Measurements from ENCODE around the gene CPNE2. TPM values are rescaled to one million over a fixed set of nuclear protein-coding genes. Genes with fewer than 3 reads are reported as not detected.
"Not testable (repeated sequence)": the region's sequence is repeated elsewhere in the genome, so short reads cannot be mapped to it uniquely, and the experiment has no call there.

Gene CPNE2
- total and polyA plus RNA-seq, 8 donors = 49.4 to 72.1 (median 67.5) TPM

DNA sequence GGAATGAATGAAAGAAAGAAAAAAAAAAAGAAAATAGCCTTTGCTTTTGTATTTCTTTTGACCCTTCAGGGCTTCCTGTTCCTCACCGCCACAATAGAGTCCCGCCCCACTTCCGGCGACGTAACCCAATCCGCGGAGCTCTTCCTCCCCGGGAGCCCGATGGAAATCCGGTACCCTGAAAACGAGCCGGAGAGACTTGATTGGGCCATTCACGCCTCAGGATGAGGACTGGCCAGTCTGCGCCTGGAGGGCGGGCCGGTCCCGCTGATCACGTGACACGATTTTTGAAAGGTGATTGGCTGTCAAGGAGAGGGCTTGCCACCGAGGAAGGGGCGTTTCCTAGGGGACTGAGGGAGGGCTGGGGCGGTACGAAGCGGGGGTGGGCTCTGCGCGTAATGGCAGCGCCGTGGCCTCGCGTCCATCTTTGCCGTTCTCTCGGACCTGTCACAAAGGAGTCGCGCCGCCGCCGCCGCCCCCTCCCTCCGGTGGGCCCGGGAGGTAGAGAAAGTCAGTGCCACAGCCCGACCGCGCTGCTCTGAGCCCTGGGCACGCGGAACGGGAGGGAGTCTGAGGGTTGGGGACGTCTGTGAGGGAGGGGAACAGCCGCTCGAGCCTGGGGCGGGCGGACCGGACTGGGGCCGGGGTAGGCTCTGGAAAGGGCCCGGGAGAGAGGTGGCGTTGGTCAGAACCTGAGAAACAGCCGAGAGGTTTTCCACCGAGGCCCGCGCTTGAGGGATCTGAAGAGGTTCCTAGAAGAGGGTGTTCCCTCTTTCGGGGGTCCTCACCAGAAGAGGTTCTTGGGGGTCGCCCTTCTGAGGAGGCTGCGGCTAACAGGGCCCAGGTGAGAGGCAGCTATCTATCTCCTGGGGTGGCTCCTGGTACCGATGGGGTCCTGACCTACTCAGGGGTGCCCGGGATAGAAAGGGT is 93.8 kb downstream of the CPNE2 start, which contains the start of the genes PSME3IP1 and RSPRY1:
PSME3IP1 (minus strand) TSS at position 95 of the 927 bp plus-strand sequence. CDS start 12,185 bp downstream, outside the sequence.
RSPRY1 (plus strand) TSS at position 385 of the 927 bp plus-strand sequence. CDS start 18,330 bp downstream, outside the sequence.
- Histone ChIP-seq H3K9me3 (no peaks in the 10 kb centered on the region), H3K4me3 (peak within 1 kb of the TSS; percentile 89 to 95), H3K36me3 (no peaks in the 10 kb centered on the region), H3K27ac (peak within 1 kb of the TSS; percentile 91), H3K27me3 (no peaks in the 10 kb centered on the region), H3K4me1 (peaks cover 0 to 58% of the 10 kb centered on the region in 2 donors)
- DNase-seq (peak; percentile 96 to 100 (median 99)), ATAC-seq (peak; percentile 95)
- TF ChIP-seq, protein P1, sequence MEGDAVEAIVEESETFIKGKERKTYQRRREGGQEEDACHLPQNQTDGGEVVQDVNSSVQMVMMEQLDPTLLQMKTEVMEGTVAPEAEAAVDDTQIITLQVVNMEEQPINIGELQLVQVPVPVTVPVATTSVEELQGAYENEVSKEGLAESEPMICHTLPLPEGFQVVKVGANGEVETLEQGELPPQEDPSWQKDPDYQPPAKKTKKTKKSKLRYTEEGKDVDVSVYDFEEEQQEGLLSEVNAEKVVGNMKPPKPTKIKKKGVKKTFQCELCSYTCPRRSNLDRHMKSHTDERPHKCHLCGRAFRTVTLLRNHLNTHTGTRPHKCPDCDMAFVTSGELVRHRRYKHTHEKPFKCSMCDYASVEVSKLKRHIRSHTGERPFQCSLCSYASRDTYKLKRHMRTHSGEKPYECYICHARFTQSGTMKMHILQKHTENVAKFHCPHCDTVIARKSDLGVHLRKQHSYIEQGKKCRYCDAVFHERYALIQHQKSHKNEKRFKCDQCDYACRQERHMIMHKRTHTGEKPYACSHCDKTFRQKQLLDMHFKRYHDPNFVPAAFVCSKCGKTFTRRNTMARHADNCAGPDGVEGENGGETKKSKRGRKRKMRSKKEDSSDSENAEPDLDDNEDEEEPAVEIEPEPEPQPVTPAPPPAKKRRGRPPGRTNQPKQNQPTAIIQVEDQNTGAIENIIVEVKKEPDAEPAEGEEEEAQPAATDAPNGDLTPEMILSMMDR (IDR thresholded peaks at IDR 0.05) = no peak
- intact Hi-C loops (cut with DNase I) = no loop called here

DNA sequence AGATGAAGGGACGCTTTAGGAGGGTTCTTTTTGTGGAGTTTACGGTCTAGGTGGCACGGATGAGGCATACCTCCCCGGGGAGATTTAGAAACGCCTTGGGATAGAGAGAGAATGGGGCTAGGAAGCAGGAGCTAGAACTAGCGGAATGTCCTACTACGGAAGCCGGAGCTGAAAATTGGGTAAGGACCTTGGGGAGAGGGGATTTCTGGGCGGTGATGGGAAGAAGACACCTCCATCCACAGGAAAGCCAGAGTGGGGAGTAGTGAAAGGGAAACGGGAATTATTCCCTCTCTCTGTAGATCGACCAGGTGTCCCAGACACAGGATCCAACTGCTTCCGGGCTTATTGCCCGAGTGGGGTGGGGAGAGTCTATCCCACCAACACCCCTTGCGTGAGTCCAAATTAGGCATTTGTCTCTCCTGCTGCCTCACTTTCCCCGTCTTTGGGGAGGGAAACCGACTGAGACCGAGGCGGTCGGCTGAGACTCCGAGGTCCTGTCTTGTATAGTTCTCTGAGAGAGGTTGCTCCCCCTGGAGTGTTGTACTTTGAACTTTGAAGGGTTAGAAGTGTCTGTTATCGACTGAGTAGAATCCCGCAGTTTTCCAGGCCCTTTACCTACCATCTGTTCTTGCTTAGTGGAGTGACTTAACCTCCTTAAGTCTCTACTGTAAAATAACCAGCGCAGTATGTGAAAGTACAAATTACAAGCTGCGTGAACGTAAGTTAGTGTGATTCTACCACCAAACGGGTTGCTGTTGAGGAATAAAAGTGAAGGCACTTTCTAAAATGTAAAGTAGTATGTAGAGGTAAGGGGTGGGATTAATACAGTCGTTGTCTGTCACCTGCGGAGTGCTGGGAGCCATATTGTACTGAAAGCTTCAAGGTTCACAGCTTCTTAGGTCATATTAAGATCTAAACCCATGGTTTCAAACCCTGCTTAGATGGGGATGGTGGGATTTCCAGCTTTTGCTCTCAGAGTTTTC is 94.8 kb downstream of the CPNE2 start:
- intact Hi-C loops (cut with DNase I) = no loop called here
- peak overlapping the region; percentile 91 for H3K27ac ChIP-seq
- peak in 2 of 4 donors; percentile 36 to 45 for DNase-seq
- H3K27me3 ChIP-seq = no peaks in the 10 kb centered on the region
- peak overlapping the region; percentile 87 to 95 for H3K4me3 ChIP-seq
- H3K4me1 ChIP-seq = peaks cover 0 to 66% of the 10 kb centered on the region in 2 donors
- TF ChIP-seq, protein P1 (IDR thresholded peaks at IDR 0.05) = no peak
- no peaks in the 10 kb centered on the region for H3K9me3 ChIP-seq
- peak; percentile 10 for ATAC-seq
- H3K36me3 ChIP-seq = no peaks in the 10 kb centered on the region

DNA sequence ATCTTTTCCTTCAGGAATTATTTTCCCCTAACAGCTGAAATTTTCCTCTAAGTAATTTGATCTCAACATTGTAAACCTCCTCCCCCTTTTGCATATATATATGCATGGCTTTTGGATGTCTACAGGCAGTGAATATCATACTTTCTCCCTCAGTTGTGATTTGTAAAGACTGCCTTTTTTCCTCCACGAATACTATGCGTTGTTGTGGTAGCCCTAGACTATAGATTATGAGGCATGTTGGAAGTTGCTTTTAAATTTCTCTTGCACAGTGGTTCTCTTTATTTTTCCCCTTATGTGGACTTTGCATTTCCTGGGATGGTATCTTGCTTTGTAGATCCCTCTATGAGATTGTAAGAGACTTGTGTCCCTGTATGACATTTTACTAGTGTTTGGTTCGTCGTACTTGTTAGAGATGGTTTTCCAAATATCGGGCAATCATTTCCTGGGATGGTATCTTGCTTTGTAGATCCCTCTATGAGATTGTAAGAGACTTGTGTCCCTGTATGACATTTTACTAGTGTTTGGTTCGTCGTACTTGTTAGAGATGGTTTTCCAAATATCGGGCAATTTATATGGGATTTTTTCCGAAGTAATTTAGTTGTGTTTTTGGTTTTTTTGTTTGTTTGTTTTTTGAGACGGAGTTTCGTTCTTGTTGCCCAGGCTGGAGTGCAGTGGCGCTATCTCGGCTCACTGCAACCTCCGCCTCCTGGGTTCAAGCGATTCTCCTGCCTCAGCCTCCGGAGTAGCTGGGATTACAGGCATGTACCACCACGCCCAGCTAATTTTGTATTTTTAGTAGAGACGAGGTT is 95.7 kb downstream of the CPNE2 start:
- H3K4me3 ChIP-seq = peak overlapping the region; percentile 87 to 95
- H3K27me3 ChIP-seq; H3K36me3 ChIP-seq; intact Hi-C loops (cut with DNase I); H3K9me3 ChIP-seq; DNase-seq; ATAC-seq: not testable (repeated sequence)
- H3K4me1 ChIP-seq = peaks cover 0 to 70% of the 10 kb centered on the region in 2 donors
- peak overlapping the region; percentile 91 for H3K27ac ChIP-seq

DNA sequence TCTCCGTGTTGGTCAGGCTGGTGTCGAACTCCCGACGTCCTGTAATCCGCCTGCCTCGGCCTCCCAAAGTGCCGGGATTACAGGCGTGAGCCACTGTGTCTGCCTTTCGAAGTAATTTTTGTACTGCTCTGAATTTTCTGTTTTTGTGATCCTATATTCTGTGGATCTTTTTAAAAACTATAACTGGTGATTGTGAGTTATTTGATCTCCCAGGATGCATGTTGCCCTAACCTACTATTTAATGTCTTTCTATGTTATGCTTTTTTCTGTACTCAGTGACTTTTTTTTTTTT is 96.3 kb downstream of the CPNE2 start:
- intact Hi-C loops (cut with DNase I) = no loop called here

DNA sequence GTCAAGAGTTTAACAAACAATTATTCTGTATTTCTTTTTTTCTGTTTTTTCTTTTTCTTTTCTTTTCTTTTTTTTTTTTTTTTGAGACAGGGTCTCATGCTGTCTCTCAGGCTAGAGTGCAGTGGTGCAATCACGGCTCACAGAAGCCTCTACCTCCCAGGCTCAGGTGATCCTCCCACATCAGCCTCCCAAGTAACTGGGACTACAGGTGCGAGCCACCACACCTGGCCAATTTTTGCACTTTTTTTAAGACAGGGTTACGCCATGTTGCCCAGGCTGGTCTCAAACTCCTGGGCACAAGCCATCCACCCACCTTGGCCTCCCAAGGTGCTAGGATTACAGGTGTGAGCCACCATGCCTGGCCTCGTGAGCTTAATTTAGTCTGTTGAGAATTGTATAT is 97.1 kb downstream of the CPNE2 start:
- H3K9me3 ChIP-seq; intact Hi-C loops (cut with DNase I); H3K4me3 ChIP-seq; H3K36me3 ChIP-seq; ATAC-seq; DNase-seq; H3K27ac ChIP-seq; H3K27me3 ChIP-seq: not testable (repeated sequence)
- peaks cover 0 to 70% of the 10 kb centered on the region in 2 donors for H3K4me1 ChIP-seq

More for the DNA sequence above, 96.3 kb downstream of the CPNE2 start:
- no peak overlapping the region for H3K27ac ChIP-seq
- H3K4me1 ChIP-seq = peaks cover 0 to 70% of the 10 kb centered on the region in 2 donors
- ATAC-seq (no peak), DNase-seq (no peak)
- H3K4me3 ChIP-seq = no peak overlapping the region
- no peaks in the 10 kb centered on the region for H3K27me3 ChIP-seq
- H3K9me3 ChIP-seq = no peaks in the 10 kb centered on the region
- H3K36me3 ChIP-seq = no peaks in the 10 kb centered on the region
- TF ChIP-seq, protein P1 (IDR thresholded peaks at IDR 0.05) = no peak

All from left lung (tissue), 10 donors.